Activated B cell treated with CpG ODN at 0.5 μM for 24 hours (primary cell): ENCODE measurements around the gene PCDH12. TPM values are rescaled to one million over a fixed set of nuclear protein-coding genes. Genes with fewer than 3 reads are reported as not detected.

ENCODE experiments used
- ATAC-seq: fragments of 200-7000 bp; cut with Tn5 transposase; one replicate; pipeline ENCODE4 v1.10.0; 2021; ENCODE audit warnings: low read depth, mild to moderate bottlenecking, moderate library complexity
- CTCF ChIA-PET: fragments of 350-600 bp; sonication (Branson Sonifier 250); formaldehyde crosslinking; loops from one replicate; lab custom pipeline; 2021; ENCODE audit warnings: antibody characterized with exemption; lab: Charles Lee
- POLR2A ChIA-PET: fragments of 350-600 bp; sonication (Branson Sonifier 250); formaldehyde crosslinking; loops from one replicate; lab custom pipeline; 2021; ENCODE audit warnings: antibody characterized with exemption; lab: Charles Lee
- DNase-seq: peaks from one replicate; pipeline ENCODE4 v3.0.0; 2022
- H3K27ac Mint-ChIP-seq: one replicate; pipeline ENCODE4 v1.8.0; 2020; ENCODE audit warnings: mixed read lengths
- H3K27me3 Mint-ChIP-seq: one replicate; pipeline ENCODE4 v1.8.0; 2021; ENCODE audit warnings: mixed read lengths
- H3K36me3 Mint-ChIP-seq: one replicate; pipeline ENCODE4 v1.8.0; 2021; ENCODE audit warnings: low read depth, mixed read lengths
- H3K4me1 Mint-ChIP-seq: one replicate; pipeline ENCODE4 v1.8.0; 2021; ENCODE audit warnings: mixed read lengths
- H3K4me3 Mint-ChIP-seq: one replicate; pipeline ENCODE4 v1.8.0; 2020; ENCODE audit warnings: mild to moderate bottlenecking, mixed read lengths
- H3K9me3 Mint-ChIP-seq: one replicate; pipeline ENCODE4 v1.8.0; 2020; ENCODE audit warnings: mixed read lengths
- intact Hi-C: fragments of 100-400 bp; cut with micrococcal nuclease; formaldehyde crosslinking; loops from one replicate; pipeline ENCODE4 v1.15.1; 2024
- total RNA-seq: library from RNA; stranded (reverse); gene quantifications from 2 replicates; pipeline ENCODE4 v1.2.3, GENCODE V29; 2022
- TF ChIP-seq, protein P1 (sequence below): fragments of 200-600 bp; IDR thresholded peaks from one replicate; pipeline ENCODE4 v1.8.0; 2022; ENCODE audit warnings: antibody characterized with exemption, mild to moderate bottlenecking

Gene PCDH12
- total RNA-seq, 1 donor from 2014 or later = not detected

DNA sequence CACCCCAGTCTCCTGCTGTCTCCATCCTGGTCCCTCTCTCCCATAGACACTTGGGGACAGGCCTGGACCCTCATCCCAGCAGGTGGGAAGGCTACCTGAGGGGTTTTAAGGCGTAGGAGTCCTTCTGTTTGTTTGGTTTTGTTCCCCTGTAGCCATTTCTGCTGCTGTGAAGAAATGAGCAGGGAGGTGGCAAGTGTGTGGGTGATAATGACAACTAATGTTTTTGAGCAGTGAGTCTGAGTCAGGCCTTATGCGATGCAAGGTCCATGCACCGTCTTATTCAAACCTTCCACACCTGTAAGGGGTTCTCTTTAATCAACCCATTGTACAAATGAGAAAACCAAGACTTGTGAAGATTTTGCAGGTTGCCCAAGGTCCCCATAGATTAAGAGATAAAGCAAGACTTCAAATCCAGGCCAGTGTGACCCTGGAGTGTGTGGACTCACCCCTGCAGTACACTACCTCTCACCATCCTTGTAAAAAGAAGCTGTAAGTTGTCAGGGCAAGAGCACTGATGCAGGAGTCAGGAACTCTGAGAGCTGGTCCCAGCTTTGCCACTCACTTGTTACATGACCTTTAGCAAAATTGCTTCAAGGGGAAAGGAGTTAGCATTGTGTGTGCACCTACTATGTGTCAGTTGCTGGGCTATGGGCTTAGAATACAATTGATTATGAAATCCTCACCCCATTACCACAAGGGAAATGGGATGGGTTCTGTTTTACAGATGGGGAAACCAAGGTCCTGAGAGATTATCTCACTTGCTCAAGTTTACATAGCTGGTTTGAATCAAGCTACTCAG lies 7.6 kb downstream of the PCDH12 start:
- TF ChIP-seq, protein P1, sequence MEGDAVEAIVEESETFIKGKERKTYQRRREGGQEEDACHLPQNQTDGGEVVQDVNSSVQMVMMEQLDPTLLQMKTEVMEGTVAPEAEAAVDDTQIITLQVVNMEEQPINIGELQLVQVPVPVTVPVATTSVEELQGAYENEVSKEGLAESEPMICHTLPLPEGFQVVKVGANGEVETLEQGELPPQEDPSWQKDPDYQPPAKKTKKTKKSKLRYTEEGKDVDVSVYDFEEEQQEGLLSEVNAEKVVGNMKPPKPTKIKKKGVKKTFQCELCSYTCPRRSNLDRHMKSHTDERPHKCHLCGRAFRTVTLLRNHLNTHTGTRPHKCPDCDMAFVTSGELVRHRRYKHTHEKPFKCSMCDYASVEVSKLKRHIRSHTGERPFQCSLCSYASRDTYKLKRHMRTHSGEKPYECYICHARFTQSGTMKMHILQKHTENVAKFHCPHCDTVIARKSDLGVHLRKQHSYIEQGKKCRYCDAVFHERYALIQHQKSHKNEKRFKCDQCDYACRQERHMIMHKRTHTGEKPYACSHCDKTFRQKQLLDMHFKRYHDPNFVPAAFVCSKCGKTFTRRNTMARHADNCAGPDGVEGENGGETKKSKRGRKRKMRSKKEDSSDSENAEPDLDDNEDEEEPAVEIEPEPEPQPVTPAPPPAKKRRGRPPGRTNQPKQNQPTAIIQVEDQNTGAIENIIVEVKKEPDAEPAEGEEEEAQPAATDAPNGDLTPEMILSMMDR = no peak
- intact Hi-C loops = no loop called here
- H3K36me3 Mint-ChIP-seq = no peaks in the 10 kb centered on the region
- CTCF ChIA-PET = interaction anchor here (1.1 kb wide), 1 partner anchor 258 kb away, joined by 3 read pairs; no protein-coding TSS in a partner anchor
- no peak for DNase-seq
- H3K4me1 Mint-ChIP-seq = peaks cover 4% of the 10 kb centered on the region
- ATAC-seq = no peak
- H3K9me3 Mint-ChIP-seq = no peaks in the 10 kb centered on the region
- no peak overlapping the region for H3K4me3 Mint-ChIP-seq
- H3K27ac Mint-ChIP-seq = no peak overlapping the region
- POLR2A ChIA-PET = no interaction called here
- H3K27me3 Mint-ChIP-seq = no peaks in the 10 kb centered on the region

DNA sequence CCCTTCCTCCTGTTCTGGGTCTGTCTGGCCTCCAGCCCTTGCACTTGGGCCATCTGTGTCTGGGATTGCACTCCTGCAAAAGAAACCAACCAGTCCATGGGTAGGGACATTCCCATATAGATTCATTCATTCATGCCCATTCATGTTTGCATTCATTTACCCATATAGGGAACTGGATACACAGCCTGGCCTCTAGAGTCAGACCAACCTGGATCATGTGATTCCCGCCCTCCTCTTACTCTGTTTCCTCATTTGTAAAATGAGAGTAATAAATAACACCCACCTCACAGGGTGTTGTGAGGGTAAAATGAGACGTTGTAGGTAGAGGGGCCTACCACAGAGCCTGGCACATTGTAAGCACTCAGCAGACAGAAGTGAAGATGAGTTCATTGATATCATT lies 8.5 kb downstream of the PCDH12 start:
- Mint-ChIP-seq H3K27me3 (no peaks in the 10 kb centered on the region), H3K9me3 (no peaks in the 10 kb centered on the region), H3K4me1 (peaks cover 4% of the 10 kb centered on the region), H3K36me3 (no peaks in the 10 kb centered on the region), H3K27ac (no peak overlapping the region), H3K4me3 (no peak overlapping the region)
- intact Hi-C loops = no loop called here
- ATAC-seq (no peak), DNase-seq (no peak)
- TF ChIP-seq, protein P1 = no peak
- ChIA-PET POLR2A (no interaction called here), CTCF (interaction anchor here (0.6 kb wide), 1 partner anchor 62 kb away, joined by 3 read pairs; no protein-coding TSS in a partner anchor)

DNA sequence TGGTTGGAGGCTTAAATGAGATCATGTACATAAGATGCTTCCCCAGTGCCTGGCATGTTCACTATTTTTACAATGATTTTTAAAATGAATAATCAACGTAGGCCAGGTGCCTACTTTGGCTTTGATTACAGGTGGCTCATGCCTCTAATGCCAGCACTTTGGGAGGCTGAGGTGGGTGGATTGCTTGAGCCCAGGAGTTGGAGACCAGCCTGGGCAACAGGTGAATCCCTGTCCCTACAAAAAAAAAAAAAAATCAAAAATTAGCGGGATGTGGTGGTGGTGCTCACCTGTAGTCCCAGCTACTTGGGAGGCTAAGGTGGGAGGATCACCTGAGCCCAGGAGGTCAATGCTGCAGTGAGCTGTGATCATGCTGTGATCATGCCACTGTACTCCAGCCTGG lies 9.2 kb downstream of the PCDH12 start:
- ChIA-PET POLR2A (no interaction called here), CTCF (interaction anchor here (0.6 kb wide), 1 partner anchor 62 kb away, joined by 3 read pairs; no protein-coding TSS in a partner anchor)
- DNase-seq (no peak), ATAC-seq (no peak)
- Mint-ChIP-seq H3K36me3 (no peaks in the 10 kb centered on the region), H3K27ac (no peak overlapping the region), H3K4me3 (no peak overlapping the region), H3K27me3 (no peaks in the 10 kb centered on the region), H3K4me1 (peaks cover 4% of the 10 kb centered on the region), H3K9me3 (no peaks in the 10 kb centered on the region)
- intact Hi-C loops = no loop called here
- TF ChIP-seq, protein P1 = no peak

DNA sequence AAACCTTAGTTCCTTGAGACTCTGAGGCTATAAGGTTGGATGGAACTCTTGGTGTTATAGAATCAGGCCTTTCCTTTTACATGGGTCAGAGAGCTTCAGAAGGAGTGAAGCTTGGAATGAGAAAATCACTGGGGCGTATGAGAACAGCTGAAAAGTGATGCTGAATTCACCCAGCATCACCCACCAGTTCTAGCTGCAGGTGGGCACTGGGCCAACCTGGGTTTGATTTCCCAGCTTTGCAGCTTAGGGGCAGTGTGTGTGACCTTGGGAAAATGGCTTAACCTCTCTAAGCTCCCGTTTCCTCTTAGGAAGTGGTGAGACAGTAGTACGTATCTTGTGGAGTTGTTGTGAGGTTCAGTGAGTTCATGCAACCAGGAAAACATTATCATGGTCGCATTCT lies 10.7 kb downstream of the PCDH12 start:
- TF ChIP-seq, protein P1 = no peak
- DNase-seq (no peak), ATAC-seq (no peak)
- H3K4me1 Mint-ChIP-seq = peaks cover 4% of the 10 kb centered on the region
- H3K27ac Mint-ChIP-seq = no peak overlapping the region
- POLR2A ChIA-PET = no interaction called here
- no peaks in the 10 kb centered on the region for H3K27me3 Mint-ChIP-seq
- no peaks in the 10 kb centered on the region for H3K9me3 Mint-ChIP-seq
- CTCF ChIA-PET = interaction anchor here (0.7 kb wide), 1 partner anchor 22 kb away, joined by 3 read pairs; the partner anchor contains the start of gene RNF14
- H3K36me3 Mint-ChIP-seq = no peaks in the 10 kb centered on the region
- intact Hi-C loops = no loop called here
- no peak overlapping the region for H3K4me3 Mint-ChIP-seq

DNA sequence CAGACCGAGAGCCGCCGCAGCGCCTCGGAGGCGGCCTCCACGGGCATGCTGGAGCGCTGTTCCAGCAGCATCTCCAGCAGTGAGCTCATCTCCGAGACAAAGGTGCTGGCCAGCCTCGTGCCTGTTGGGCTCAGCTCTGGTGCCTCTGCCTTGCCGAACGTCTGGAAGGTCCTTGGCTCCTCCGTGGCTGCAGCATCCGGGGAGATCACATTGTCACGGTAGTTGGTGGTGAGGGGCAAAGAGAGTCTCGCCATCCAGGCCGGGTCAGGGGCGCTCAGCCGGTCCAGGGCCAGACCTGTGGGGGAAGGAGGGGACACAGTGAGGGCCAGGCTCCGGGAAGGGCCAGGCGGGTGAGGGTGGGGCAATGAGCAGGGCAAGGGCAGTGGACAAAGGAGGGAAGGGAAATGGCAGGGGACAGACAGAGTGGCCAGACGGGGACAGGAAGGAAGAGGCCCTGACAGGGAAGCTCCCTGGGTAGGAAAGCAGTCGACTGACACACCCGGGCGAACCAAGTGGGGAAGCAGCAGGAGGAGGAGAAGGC lies 12.4 kb downstream of the PCDH12 start:
- intact Hi-C loops = no loop called here
- Mint-ChIP-seq H3K9me3 (no peaks in the 10 kb centered on the region), H3K36me3 (peaks cover 6% of the 10 kb centered on the region), H3K27me3 (no peaks in the 10 kb centered on the region), H3K27ac (no peak overlapping the region), H3K4me3 (no peak overlapping the region), H3K4me1 (no peaks in the 10 kb centered on the region)
- DNase-seq (no peak), ATAC-seq (no peak)
- ChIA-PET POLR2A (no interaction called here), CTCF (interaction anchor here (1.3 kb wide), 1 partner anchor 15 kb away, joined by 5 read pairs; no protein-coding TSS in a partner anchor)
- TF ChIP-seq, protein P1 = no peak
